Hindlimb muscle (tissue), 1 donor: ENCODE data around the gene NEURL3. TPM values are rescaled to one million over a fixed set of nuclear protein-coding genes. Genes with fewer than 3 reads are reported as not detected.
"Not testable (repeated sequence)": the region's sequence is repeated elsewhere in the genome, so short reads cannot be mapped to it uniquely, and the experiment has no call there.

Source experiments
- DNase-seq: peaks from one replicate; pipeline ENCODE4 v3.0.0-alpha.2; 2013
- polyA plus RNA-seq: library from polyadenylated mRNA; unstranded; fragments of 120-200 nt; gene quantifications from one replicate; pipeline ENCODE4 v1.2.1, GENCODE V29; 2013; ENCODE audit not compliant: insufficient read length

Gene NEURL3
- polyA plus RNA-seq, 1 donor, result 0.22 TPM

DNA sequence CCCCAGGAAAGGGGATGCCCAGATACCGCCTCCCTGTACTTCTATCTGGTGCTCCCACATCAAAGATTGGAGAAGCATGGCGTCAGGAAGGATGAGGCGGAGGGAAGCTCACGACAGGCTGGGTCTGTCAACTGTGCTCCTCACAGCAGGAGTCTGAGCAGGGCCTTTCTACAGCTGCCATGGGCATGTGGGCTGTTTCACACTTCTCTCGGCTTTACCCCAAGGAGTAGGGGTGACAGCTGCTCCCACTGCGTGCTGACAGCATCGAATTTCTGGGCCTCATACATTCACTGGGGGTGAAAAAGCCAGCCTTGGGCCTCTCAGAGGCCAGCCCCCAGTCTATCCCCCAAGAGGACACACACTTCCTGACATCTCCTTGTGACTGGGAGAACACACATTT is 21.1 kb downstream of the NEURL3 start:
- no peak for DNase-seq

- no peak for DNase-seq
Observed at GRCh38 chr2:96477458-96477857, 27.7 kb downstream of the NEURL3 start.

DNA sequence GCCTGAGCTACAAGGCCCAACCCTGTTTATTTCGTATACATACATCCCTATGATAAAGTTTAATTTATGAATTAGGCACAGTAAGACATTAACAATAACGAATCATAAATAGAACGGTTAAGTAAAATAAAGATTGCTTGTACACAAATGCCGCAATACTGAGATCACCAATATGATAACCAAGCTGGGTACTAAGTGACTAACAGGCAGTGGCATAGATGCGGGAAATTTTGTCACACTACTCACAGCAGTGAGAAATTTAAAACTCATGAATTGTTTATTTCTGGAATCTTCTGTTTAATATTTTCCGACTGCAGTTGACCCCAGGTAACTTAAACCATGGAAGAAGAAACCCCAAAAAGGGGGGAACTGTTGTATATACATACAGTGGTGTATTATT is 33.4 kb downstream of the NEURL3 start:
- no peak for DNase-seq

DNA sequence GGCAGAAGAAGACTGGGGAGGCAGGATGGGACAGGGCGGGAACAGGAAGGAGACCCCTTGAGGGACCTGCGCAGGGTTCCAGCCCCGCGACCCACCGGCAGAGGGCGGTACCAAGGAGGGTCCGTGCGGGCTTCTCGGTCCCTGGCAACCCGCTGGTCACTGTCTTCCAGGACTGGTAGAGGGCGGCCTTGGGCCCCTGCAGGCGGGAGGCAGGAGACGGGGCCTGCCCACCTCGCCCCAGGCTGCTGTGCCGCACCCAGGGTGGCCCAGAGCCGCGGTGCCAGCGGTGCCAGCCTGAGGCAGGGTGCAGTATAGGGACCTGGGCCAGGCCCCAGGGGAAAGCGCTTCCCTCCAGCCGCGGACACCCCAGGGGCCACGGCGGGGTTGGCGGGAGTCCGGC is 34.5 kb downstream of the NEURL3 start:
- no peak for DNase-seq

DNA sequence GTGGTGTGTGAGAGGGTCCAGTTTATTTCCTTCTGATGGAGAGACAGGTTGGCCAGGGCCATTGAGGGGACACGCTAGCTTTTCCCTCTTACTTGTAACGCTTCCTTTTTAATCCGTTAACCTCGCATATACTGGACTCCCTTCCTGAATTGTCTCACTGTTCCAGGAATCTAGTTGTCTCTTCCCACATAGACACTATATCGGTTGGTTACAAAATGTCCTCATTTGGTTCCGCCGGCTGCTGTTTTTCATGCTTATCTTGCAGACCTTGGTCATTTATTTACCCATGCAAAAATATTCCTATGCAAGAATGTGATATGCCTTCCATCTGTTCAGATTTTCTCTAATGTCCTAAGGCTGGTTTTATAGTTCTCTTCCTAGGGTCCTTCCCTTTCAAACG is 35.0 kb downstream of the NEURL3 start:
- no peak for DNase-seq

- DNase-seq, result no peak
Observed at GRCh38 chr2:96468904-96469303, 36.3 kb downstream of the NEURL3 start.

DNA sequence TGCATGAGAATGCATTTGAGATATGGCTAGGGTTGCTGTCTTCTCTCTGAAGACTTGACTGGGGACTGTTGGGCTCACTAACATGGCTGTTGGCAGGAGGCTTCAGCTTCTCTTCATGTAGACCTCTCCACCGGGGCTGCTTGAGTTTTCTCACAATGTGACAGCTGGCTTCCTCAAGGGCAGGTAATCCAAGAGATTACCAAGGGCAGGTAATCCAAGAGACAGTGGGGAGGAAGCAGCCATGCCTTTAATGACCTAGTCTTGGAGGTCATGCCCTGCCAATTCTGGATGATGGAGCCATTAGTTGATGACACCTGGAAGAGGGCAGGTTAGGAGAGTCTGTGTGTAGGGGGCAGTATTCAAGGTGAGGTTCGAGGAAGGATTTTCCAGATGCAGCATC is 40.5 kb downstream of the NEURL3 start:
- DNase-seq, result no peak

- no peak for DNase-seq
Observed at GRCh38 chr2:96464061-96464460, 41.1 kb downstream of the NEURL3 start.

DNA sequence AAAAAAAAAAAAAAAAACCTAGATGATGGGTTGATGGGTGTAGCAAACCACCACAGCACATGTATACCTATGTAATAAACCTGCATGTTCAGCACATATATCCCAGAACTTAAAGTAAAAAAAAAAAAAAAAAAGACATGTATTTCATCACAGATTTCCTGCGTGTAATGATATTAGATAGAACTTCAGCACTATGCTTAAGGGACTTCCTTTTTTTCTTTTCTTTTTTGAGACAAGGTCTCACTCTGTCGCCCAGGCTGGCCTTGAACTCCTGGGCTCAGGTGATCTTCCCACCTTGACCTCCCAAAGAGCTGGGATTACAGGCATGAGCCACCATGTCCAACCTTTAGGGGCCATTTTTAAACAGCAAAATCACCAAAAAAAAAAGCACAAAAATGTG is 42.0 kb downstream of the NEURL3 start:
- DNase-seq, result no peak

GRCh38 chr2:96461616-96462015 is 43.5 kb downstream of the NEURL3 start:
- DNase-seq, result not testable (repeated sequence)

DNA sequence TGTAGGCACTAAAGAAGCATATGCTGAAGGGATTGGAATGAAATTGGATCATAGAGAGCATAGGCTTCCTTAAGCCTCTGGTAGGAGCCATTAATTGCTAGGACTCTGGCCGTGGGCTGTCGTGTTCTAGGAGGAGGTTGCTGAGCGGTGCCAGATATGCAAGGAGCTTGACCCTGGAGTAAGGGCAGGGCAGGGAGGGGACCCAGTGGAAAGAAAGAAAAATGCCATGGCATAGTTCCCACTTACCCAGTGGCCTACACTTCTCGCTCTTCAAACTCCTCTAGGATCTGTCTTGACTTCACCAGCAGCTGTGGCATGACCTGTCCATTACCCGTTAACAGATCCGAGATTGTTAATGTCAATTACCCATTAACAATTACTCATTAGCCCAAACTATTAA is 53.1 kb downstream of the NEURL3 start:
- no peak for DNase-seq

DNA sequence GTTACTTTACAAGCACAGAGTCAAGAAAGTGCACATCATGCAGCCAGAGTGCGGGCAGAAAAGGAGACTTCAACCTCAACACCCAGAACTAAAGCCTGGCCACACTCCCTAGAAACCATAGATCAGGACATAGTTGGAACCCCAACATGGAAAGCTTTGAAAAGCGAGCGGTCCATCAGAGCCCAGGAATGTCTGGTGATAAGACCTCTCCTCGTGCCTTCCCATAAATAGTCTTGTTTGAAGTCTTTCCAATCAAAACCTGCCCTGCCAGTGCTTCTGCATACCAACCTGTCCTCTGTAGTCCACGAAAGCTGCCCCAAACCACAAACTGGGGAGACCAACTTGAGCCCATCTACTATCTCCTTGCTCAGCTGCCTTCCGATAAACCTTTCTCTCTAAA is 55.5 kb downstream of the NEURL3 start:
- no peak for DNase-seq

GRCh38 chr2:96449174-96449573 is 56.0 kb downstream of the NEURL3 start:
- no peak for DNase-seq

GRCh38 chr2:96447726-96448125 is 57.4 kb downstream of the NEURL3 start:
- DNase-seq, result no peak

Other genes starting within 250 kb of the NEURL3 start
- 31.1 TPM for gene TMEM127, start 239.4 kb downstream of the NEURL3 start, polyA plus RNA-seq
- 43.5 TPM for gene CIAO1, start 239.1 kb downstream of the NEURL3 start, polyA plus RNA-seq
- gene SNRNP200, start 199.8 kb downstream of the NEURL3 start, polyA plus RNA-seq, result 100 TPM
- 3.5 TPM for gene ITPRIPL1, start 180.0 kb downstream of the NEURL3 start, polyA plus RNA-seq
- gene NCAPH, start 169.6 kb downstream of the NEURL3 start, polyA plus RNA-seq, result 7.1 TPM
- 38.2 TPM for gene ARID5A, start 31.4 kb upstream of the NEURL3 start, polyA plus RNA-seq
- gene KANSL3, start 133.0 kb upstream of the NEURL3 start, polyA plus RNA-seq, result 36.3 TPM
- 3.9 TPM for gene FER1L5, start 137.4 kb upstream of the NEURL3 start, polyA plus RNA-seq
- gene LMAN2L, start 234.7 kb upstream of the NEURL3 start, polyA plus RNA-seq, result 28.5 TPM